ENCODE measurements around the gene INPP1.

Gene INPP1

GRCh38 chr2:190360561-190360960 lies 17.2 kb downstream of the INPP1 start:
- in situ Hi-C loops (cut with HindIII; ENCODE audit: low sequenced_read_pairs) = no loop called here

GRCh38 chr2:190360965-190361364 lies 17.6 kb downstream of the INPP1 start:
- in situ Hi-C loops (cut with HindIII; ENCODE audit: low sequenced_read_pairs) = no loop called here

- in situ Hi-C loops (cut with HindIII; ENCODE audit: low sequenced_read_pairs) = no loop called here
These were observed 18.2 kb downstream of the INPP1 start for GRCh38 chr2:190361572-190361971.

- in situ Hi-C loops (cut with HindIII; ENCODE audit: low sequenced_read_pairs) = no loop called here
These were observed 19.5 kb downstream of the INPP1 start for GRCh38 chr2:190362894-190363293.

- in situ Hi-C loops (cut with HindIII; ENCODE audit: low sequenced_read_pairs) = no loop called here
These were observed 22.3 kb downstream of the INPP1 start for GRCh38 chr2:190365499-190366204.

GRCh38 chr2:190366248-190366753 lies 22.9 kb downstream of the INPP1 start:
- in situ Hi-C loops (cut with HindIII; ENCODE audit: low sequenced_read_pairs) = no loop called here

- in situ Hi-C loops (cut with HindIII; ENCODE audit: low sequenced_read_pairs) = no loop called here
These were observed 23.7 kb downstream of the INPP1 start for GRCh38 chr2:190367091-190367490.

GRCh38 chr2:190369635-190370034 lies 26.2 kb downstream of the INPP1 start:
- in situ Hi-C loops (cut with HindIII; ENCODE audit: low sequenced_read_pairs) = no loop called here

- in situ Hi-C loops (cut with HindIII; ENCODE audit: low sequenced_read_pairs) = no loop called here
These were observed 32.7 kb downstream of the INPP1 start for GRCh38 chr2:190376083-190376482.

- in situ Hi-C loops (cut with HindIII; ENCODE audit: low sequenced_read_pairs) = no loop called here
These were observed 33.3 kb downstream of the INPP1 start for GRCh38 chr2:190376591-190377245.

DNA sequence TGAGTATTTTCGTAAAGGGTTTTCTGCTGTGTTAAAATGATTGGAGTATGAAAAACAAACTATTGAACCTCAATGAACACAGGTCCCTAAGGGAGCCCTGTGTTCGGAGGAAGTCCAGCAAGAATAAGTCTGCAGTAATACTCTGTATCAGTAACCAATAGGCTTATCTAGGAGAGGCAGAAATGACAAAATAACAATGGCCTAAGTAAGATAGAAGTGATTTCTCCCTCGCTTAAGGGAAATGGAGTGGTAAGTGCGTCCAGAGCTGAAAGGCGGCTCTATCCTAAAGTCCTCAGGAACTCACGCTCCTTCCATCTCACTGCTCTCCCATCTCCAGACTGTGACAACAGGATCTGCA lies 35.5 kb downstream of the INPP1 start:
- in situ Hi-C loops (cut with HindIII; ENCODE audit: low sequenced_read_pairs) = no loop called here

DNA sequence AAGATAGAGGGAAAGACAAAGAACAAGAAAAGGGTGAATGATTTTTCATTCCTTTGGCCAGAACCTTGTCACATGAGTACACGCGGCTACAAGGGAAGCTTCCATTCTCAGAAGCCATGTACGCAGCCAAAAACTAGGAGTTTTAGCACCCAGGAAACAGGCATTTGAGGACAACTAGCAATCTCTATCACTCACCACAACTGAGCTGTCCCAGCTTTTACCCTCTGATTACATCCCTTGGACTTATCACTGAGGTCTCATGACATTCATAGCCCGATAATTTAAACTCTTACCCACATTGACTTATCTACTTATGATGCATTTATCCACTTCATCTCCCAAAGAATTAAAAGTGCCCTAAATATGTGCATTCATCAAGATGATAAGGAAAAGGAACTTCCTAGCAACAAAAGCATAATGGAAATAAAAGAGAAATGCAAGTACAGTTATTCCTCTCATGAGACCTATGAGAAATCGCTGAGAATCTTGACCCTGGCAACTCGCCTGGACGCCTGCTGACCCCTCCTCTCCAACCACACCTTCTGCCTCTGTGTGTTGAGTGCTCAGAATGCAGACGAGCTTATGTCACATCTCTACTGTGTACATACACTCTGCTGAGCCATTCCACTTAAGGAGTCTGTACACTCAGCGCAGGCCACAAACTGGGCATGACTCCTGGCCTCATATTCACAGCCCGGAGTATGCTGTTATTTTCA lies 36.0 kb downstream of the INPP1 start:
- in situ Hi-C loops (cut with HindIII; ENCODE audit: low sequenced_read_pairs) = no loop called here

DNA sequence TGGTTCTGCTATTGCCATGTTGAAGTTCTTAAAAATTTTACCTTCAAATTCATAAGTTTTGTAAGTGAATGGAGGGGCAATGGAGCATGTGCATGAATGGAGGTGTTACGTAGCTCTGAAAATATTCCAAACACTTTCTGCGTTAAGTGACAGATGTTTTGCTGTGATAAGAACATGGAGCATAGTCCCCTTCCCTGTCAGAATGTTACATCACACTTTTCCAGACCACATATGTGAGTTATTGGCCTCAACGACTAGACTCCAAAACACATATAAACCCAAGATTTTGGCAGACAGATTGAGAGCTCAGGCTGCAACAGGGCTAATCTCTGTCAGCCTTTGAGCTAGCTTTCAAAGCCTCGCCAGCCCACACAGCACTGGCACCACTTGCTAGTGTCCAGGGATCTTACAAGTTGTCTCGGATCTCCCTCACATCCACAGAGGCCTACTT lies 37.6 kb downstream of the INPP1 start:
- in situ Hi-C loops (cut with HindIII; ENCODE audit: low sequenced_read_pairs) = no loop called here

- in situ Hi-C loops (cut with HindIII; ENCODE audit: low sequenced_read_pairs) = no loop called here
These were observed 39.5 kb downstream of the INPP1 start for GRCh38 chr2:190382851-190383250.

DNA sequence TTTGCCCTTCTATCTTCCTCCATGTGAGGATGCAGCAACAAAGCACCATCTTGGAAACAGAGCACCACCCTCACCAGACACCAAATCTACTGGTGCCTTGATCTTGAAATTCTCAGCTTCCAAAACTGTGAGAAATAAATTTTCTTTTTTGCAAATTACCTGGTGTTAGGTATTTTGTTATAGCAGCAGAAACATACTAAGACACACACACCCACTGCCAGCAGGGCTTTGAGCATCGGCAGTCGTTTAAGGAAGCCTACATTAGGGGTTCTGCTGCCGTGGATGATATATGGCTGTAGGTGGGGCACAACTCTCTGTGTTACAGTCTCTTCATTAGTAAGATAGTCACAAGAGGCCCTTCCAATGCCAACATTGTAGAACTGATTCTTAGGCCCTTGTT lies 44.0 kb downstream of the INPP1 start:
- in situ Hi-C loops (cut with HindIII; ENCODE audit: low sequenced_read_pairs) = no loop called here

GRCh38 chr2:190396271-190396670 lies 52.9 kb downstream of the INPP1 start:
- in situ Hi-C loops (cut with HindIII; ENCODE audit: low sequenced_read_pairs) = no loop called here

- in situ Hi-C loops (cut with HindIII; ENCODE audit: low sequenced_read_pairs) = no loop called here
These were observed 59.7 kb downstream of the INPP1 start for GRCh38 chr2:190402986-190403603.

DNA sequence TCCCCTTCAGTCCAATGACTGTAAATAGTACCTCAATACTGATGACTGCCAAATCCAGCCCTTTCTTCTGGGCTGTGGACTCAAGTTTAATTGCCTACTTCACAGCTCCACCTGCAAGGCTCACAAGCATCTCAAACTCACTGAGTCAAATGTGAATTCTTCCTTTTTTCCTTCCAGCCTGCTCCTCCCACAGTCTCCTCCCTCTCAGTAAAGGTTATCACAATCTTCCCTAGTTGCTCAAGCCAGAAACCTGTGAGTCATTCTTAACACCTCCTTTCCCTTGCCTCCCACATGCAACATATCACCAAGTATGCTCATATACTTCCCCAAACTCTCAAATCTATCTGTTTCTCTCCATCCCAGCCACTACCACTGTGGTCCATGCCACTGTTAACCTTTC lies 61.1 kb downstream of the INPP1 start:
- in situ Hi-C loops (cut with HindIII; ENCODE audit: low sequenced_read_pairs) = no loop called here

DNA sequence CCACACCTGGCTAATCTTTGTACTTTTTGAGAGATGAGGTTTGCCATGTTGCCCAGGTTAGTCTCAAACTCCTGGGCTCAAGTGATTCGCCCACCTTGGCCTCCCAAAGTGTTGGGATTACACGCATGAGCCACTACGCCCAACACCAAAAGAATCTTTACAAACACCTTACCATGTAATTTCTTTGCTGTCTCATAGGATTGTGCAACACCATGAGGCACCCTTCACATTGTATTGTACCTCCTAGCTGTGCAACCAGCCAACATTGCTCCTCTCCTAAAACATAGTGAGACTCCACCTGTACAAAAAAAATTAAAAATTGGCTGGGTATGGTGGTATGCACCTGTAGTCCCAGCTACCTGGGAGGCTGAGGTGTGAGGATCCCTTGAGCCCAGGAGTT lies 61.7 kb downstream of the INPP1 start:
- in situ Hi-C loops (cut with HindIII; ENCODE audit: low sequenced_read_pairs) = loop anchor here (5.0 kb wide), 1 partner anchor 47 kb away; no protein-coding TSS in a partner anchor

DNA sequence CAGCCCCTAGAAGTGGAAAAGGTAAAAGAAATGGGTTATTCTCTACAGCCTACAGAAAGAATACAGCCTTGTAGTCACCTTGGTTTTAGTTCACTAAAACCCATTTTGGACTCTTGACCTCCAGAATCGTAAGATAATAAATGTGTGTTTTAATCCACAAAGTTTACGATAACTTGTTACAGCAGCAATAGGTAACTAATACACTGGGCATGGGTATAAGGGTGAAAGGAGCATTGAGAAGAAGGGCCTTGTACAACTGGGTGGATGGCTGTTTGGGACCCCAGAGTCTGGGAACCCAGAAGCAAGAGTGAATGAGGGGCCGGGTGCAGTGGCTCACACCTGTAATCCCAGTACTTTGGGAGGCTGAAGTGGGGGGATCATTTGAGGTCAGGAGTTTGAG lies 62.6 kb downstream of the INPP1 start:
- in situ Hi-C loops (cut with HindIII; ENCODE audit: low sequenced_read_pairs) = loop anchor here (5.0 kb wide), 1 partner anchor 46 kb away; no protein-coding TSS in a partner anchor

DNA sequence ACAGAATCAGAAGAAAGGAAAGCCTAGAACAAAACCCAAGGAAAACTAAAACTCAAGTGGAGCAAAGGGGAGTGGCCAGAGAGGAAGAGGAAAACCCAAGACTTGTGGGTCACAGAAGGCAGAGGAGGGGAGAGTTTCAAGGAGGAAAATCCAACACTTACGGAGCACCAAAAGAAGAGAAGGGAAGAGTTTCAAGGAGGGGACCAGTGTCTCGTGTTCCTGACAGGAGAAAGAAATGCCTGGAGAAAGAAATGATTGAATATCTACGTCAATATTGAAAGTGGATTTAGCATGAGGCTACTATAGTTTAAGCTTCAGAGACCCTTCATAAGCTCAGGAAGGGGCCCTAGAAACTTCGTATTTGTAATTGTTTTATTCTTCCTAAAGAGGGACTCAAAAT lies 63.4 kb downstream of the INPP1 start:
- in situ Hi-C loops (cut with HindIII; ENCODE audit: low sequenced_read_pairs) = loop anchor here (5.0 kb wide), 1 partner anchor 45 kb away; no protein-coding TSS in a partner anchor

All from endothelial cell of hepatic sinusoid (primary cell).